A673 (cell line): Measurements from ENCODE around the gene MAP10. TPM values are rescaled to one million over a fixed set of nuclear protein-coding genes. Genes with fewer than 3 reads are reported as not detected.
A peak's percentile ranks its signal among the peaks of the same experiment; 100 is the strongest.

Experiments used
- BruUV-seq: library from RNA; stranded (reverse); fragments of 400-500 nt; replicated peaks from 2 replicates; lab custom pipeline; 2021; lab: Mats Ljungman, UMichigan
- CTCF ChIA-PET: fragments of 300-600 bp; sonication (Branson Sonifier 250); formaldehyde crosslinking; loops from one replicate; lab custom pipeline; 2022; ENCODE audit warnings: antibody characterized with exemption; lab: Charles Lee
- POLR2A ChIA-PET: fragments of 300-600 bp; sonication (Branson Sonifier 250); formaldehyde crosslinking; loops from one replicate; lab custom pipeline; 2022; ENCODE audit warnings: antibody characterized with exemption; ENCODE audit not compliant: low non-redundant PET; lab: Charles Lee
- DNase-seq: peaks from one replicate; pipeline ENCODE4 v3.0.0-alpha.2; 2015; ENCODE audit warnings: low spot score
- H3K27ac ChIP-seq: fragments of 200-600 bp; sonication (generic); 2 replicates; pipeline ENCODE4 v1.5.1; 2016; ENCODE audit warnings: mixed run types, low read depth, mild to moderate bottlenecking, mixed read lengths, antibody characterized with exemption, low read length; ENCODE audit not compliant: poor library complexity, severe bottlenecking
- H3K27me3 ChIP-seq: fragments of 200-600 bp; sonication (generic); replicated peaks from 2 replicates; pipeline ENCODE4 v1.6.1; 2017; ENCODE audit warnings: mixed run types, low read depth, mild to moderate bottlenecking, mixed read lengths, antibody characterized with exemption, low read length; ENCODE audit not compliant: insufficient read depth, poor library complexity
- H3K36me3 ChIP-seq: fragments of 200-600 bp; sonication (generic); 2 replicates; pipeline ENCODE4 v1.6.1; 2016; ENCODE audit warnings: mixed run types, mild to moderate bottlenecking, mixed read lengths, antibody characterized with exemption, low read length; ENCODE audit not compliant: insufficient read depth, poor library complexity, severe bottlenecking
- H3K4me1 ChIP-seq: fragments of 200-600 bp; sonication (generic); 2 replicates; pipeline ENCODE4 v1.6.1; 2017; ENCODE audit warnings: mixed run types, mild to moderate bottlenecking, mixed read lengths, antibody characterized with exemption, low read length; ENCODE audit not compliant: insufficient read depth, poor library complexity, severe bottlenecking
- H3K4me3 ChIP-seq: fragments of 200-600 bp; sonication (generic); 2 replicates; pipeline ENCODE4 v1.5.1; 2016; ENCODE audit warnings: low read depth, mixed run types, mild to moderate bottlenecking, mixed read lengths, low read length; ENCODE audit not compliant: poor library complexity, severe bottlenecking
- H3K9me3 ChIP-seq: fragments of 200-600 bp; sonication (generic); 2 replicates; pipeline ENCODE4 v1.6.1; 2016; ENCODE audit warnings: mixed run types, low read depth, mild to moderate bottlenecking, mixed read lengths, antibody characterized with exemption, low read length; ENCODE audit not compliant: poor library complexity, severe bottlenecking
- EZH2 ChIP-seq: fragments of 200-600 bp; sonication (generic); IDR thresholded peaks from 2 replicates; pipeline ENCODE4 v1.6.1; 2017; ENCODE audit warnings: borderline replicate concordance, low read depth, mild to moderate bottlenecking, mixed read lengths, antibody characterized with exemption, low read length; ENCODE audit not compliant: poor library complexity, severe bottlenecking
- intact Hi-C: fragments of 100-400 bp; cut with micrococcal nuclease; formaldehyde crosslinking; loops from one replicate; pipeline ENCODE4 v1.10.0; 2022; ENCODE audit not compliant: unreplicated experiment
- total RNA-seq: library from RNA; stranded (reverse); gene quantifications from 2 replicates; pipeline ENCODE4 v1.2.3, GENCODE V29; 2021
- TF ChIP-seq, protein P1 (sequence below): fragments of 300-800, 200-600 bp; sonication (generic); conservative IDR thresholded peaks from 2 replicates; pipeline ENCODE4 v1.5.1; 2017; ENCODE audit warnings: low read depth, mild to moderate bottlenecking, antibody characterized with exemption, low read length, moderate library complexity, mixed read lengths

Gene MAP10
- total RNA-seq, 1 experiment from 2014 or later: 4.8 TPM

- no peaks in the 10 kb centered on the region for H3K9me3 ChIP-seq
- peaks cover 32% of the 10 kb centered on the region for H3K4me1 ChIP-seq
- BruUV-seq: no TSS peak
- DNase-seq: no peak
- TF ChIP-seq EZH2: no peak
- TF ChIP-seq, protein P1, sequence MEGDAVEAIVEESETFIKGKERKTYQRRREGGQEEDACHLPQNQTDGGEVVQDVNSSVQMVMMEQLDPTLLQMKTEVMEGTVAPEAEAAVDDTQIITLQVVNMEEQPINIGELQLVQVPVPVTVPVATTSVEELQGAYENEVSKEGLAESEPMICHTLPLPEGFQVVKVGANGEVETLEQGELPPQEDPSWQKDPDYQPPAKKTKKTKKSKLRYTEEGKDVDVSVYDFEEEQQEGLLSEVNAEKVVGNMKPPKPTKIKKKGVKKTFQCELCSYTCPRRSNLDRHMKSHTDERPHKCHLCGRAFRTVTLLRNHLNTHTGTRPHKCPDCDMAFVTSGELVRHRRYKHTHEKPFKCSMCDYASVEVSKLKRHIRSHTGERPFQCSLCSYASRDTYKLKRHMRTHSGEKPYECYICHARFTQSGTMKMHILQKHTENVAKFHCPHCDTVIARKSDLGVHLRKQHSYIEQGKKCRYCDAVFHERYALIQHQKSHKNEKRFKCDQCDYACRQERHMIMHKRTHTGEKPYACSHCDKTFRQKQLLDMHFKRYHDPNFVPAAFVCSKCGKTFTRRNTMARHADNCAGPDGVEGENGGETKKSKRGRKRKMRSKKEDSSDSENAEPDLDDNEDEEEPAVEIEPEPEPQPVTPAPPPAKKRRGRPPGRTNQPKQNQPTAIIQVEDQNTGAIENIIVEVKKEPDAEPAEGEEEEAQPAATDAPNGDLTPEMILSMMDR: no peak
- H3K36me3 ChIP-seq: no peaks in the 10 kb centered on the region
- H3K4me3 ChIP-seq: no peak overlapping the region
- intact Hi-C loops: no loop called here
- ChIA-PET CTCF (no interaction called here), POLR2A (no interaction called here)
- no peaks in the 10 kb centered on the region for H3K27me3 ChIP-seq
- H3K27ac ChIP-seq: no peak overlapping the region
These were observed 6.3 kb upstream of the MAP10 start for GRCh38 chr1:232798920-232799319.

DNA sequence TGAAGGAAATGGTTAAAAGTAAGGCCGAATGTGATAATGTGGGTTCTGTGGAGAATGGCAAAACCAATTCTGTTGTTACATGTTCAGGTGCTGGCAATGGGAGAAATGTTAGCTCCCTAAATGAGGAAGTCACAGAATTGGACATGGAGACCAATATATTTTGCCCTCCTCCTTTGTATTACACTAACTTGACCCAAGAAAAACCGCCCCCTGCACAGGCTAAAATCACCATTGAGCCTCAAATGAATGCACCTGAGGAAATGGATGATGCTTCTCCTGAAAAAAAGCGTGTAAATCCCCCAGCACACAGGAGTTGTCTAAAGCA, 932 bp downstream of the MAP10 start:
- intact Hi-C loops: no loop called here
- Histone ChIP-seq H3K9me3 (no peaks in the 10 kb centered on the region), H3K4me3 (peak overlapping the region; percentile 78), H3K27me3 (no peaks in the 10 kb centered on the region), H3K27ac (peak overlapping the region; percentile 90), H3K4me1 (peaks cover 8% of the 10 kb centered on the region), H3K36me3 (no peaks in the 10 kb centered on the region)
- POLR2A ChIA-PET: interaction anchor here (0.6 kb wide), 1 partner anchor 149 kb away, joined by 3 read pairs; no protein-coding TSS in a partner anchor
- TF ChIP-seq EZH2: no peak
- TF ChIP-seq, protein P1: no peak
- CTCF ChIA-PET: no interaction called here
- no peak for DNase-seq
- BruUV-seq: no TSS peak

DNA sequence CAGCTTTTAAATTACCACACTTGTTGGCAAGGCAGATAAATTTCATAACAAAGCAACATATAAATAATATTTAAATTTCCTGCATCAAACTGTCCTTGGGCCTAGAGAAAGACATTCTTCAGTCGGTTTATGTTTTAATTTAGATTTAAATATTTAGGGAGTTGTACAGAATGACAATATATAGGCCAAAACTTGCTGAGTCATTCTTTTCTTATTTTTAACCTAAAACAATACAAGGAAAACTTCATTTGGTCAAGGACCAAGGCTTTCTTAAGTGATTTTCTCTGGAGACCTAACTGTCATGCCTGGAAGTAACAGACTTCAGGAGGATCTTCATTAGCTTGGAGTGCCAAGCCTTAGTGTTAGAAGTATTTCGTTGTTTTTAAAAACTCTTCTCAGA, 5.6 kb downstream of the MAP10 start:
- peaks cover 4% of the 10 kb centered on the region for H3K4me1 ChIP-seq
- H3K27ac ChIP-seq: no peak overlapping the region
- TF ChIP-seq, protein P1: no peak
- H3K36me3 ChIP-seq: no peaks in the 10 kb centered on the region
- H3K4me3 ChIP-seq: no peak overlapping the region
- intact Hi-C loops: no loop called here
- H3K9me3 ChIP-seq: no peaks in the 10 kb centered on the region
- ChIA-PET CTCF (no interaction called here), POLR2A (no interaction called here)
- no peaks in the 10 kb centered on the region for H3K27me3 ChIP-seq
- no peak for DNase-seq
- no TSS peak for BruUV-seq
